Spleen (tissue), 11 donors: Measurements from ENCODE around the gene NR1I3. TPM values are rescaled to one million over a fixed set of nuclear protein-coding genes. Genes with fewer than 3 reads are reported as not detected.
A peak's percentile ranks its signal among the peaks of the same experiment; 100 is the strongest.

Experiments
- DNase-seq: peaks from one replicate; pipeline ENCODE4 v3.0.0-alpha.2; 2020
- H3K27ac ChIP-seq, 8 donors: fragments of 200-600 bp; sonication (generic) in 7 of 8; 1 replicate in 4 of 8; 2 replicates in 4 of 8; pipeline versions ENCODE4 v1.5.0 to v1.8.0; 2016 to 2021; ENCODE audit warnings: inconsistent platforms in 4 of 8, mild to moderate bottlenecking in 4 of 8, moderate library complexity in 1 of 8
- H3K27me3 ChIP-seq, 7 donors: fragments of 200-600 bp; sonication (generic) in 6 of 7; replicated peaks in 1 of 7; 1 replicate in 4 of 7; 2 replicates in 3 of 7; pipeline versions ENCODE4 v1.5.0 to v1.8.0; 2016 to 2021; ENCODE audit warnings: inconsistent platforms in 3 of 7, mild to moderate bottlenecking in 1 of 7
- H3K36me3 ChIP-seq, 6 donors: fragments of 200-600 bp; sonication (generic) in 5 of 6; 1 replicate in 4 of 6; 2 replicates in 2 of 6; pipeline versions ENCODE4 v1.5.0 to v1.8.0; 2016 to 2021; ENCODE audit warnings: inconsistent platforms in 2 of 6
- H3K4me1 ChIP-seq, 6 donors: fragments of 200-600 bp; sonication (generic) in 5 of 6; 1 replicate in 3 of 6; 2 replicates in 3 of 6; pipeline versions ENCODE4 v1.5.0 to v1.8.0; 2016 to 2021; ENCODE audit warnings: inconsistent platforms in 3 of 6
- H3K4me3 ChIP-seq, 8 donors: fragments of 200-600 bp; sonication (generic) in 7 of 8; 1 replicate in 4 of 8; 2 replicates in 4 of 8; pipeline versions ENCODE4 v1.5.0 to v1.8.0; 2016 to 2021; ENCODE audit warnings: inconsistent platforms in 4 of 8, mild to moderate bottlenecking in 4 of 8, moderate library complexity in 2 of 8
- H3K9me3 ChIP-seq, 8 donors: fragments of 200-600 bp; sonication (generic) in 7 of 8; 1 replicate in 4 of 8; 2 replicates in 4 of 8; pipeline versions ENCODE4 v1.5.0 to v1.8.0; 2016 to 2021; ENCODE audit warnings: inconsistent platforms in 4 of 8
- CTCF ChIP-seq, 11 experiments: fragments of 200-600 bp in 7 of 11; fragments of 450-650 bp in 4 of 11; sonication (generic) in 4 of 11; IDR thresholded peaks in 8 of 11; conservative IDR thresholded peaks in 3 of 11; 1 replicate in 7 of 11; 2 replicates in 4 of 11; pipeline versions ENCODE4 v1.4.0 to v1.8.0; 2016 to 2021; ENCODE audit warnings: antibody characterized with exemption in 11 of 11, inconsistent platforms in 4 of 11, mild to moderate bottlenecking in 1 of 11
- POLR2A ChIP-seq, 3 donors: fragments of 450-650 bp; IDR thresholded peaks; one replicate each; pipeline ENCODE4 v1.5.1; 2017; ENCODE audit warnings: antibody characterized with exemption in 3 of 3, mild to moderate bottlenecking in 1 of 3
- POLR2AphosphoS5 ChIP-seq, 3 donors: sonication (generic); formaldehyde crosslinking; IDR thresholded peaks; one replicate each; pipeline ENCODE4 v1.5.1; 2017; ENCODE audit warnings: antibody characterized with exemption in 3 of 3
- WGBS, 5 donors: extraction: QIAGEN DNeasy Blood & Tissue Kit in 3 of 5; methylation state at CpG; one replicate each; pipeline versions ENCODE4 v1.1.5 to v1.1.7; 2013 to 2018; 5-methylcytosine and 5-hydroxymethylcytosine counted together
- intact Hi-C: fragments of 100-400 bp; cut with DNase I; formaldehyde crosslinking; loops from one replicate; pipeline ENCODE4 v1.15.0; 2023; ENCODE audit warnings: low total_unique reads
- polyA plus RNA-seq, 3 donors: library from polyadenylated mRNA; stranded (reverse); fragments of 200-250 nt; gene quantifications; one replicate each; pipeline ENCODE4 v1.2.1, GENCODE V29; 2013
- total RNA-seq, 7 donors: library from RNA; depleted of rRNA in 3 of 7; stranded (reverse); fragments of >200 nt in 3 of 7; fragmentation: NEBNext Ultra II Directional in 4 of 7; extraction: Animal tissue kit (Norgen Biotek cat#: 25700) in 4 of 7; gene quantifications; one replicate each; pipeline versions ENCODE4 v1.1.0 to v1.2.1, GENCODE V29; 2016 to 2021
- donor health status: healthy with polysubstance abuse.
- donor health status: DM: no; HTN: no; CAD: no; lungs with moderate emphysema.
- donor health status: DM: no; HTN: no; CAD: no.
- donor health status: Bipolar disorder and iron deficiency.
- donor health status: healthy.
- donor health status: DM: no; HTN: no; CAD: no.
- donor health status: DM: yes; HTN: yes; CAD: no.

The NR1I3 gene
- total and polyA plus RNA-seq, 10 donors = 0.06 to 0.11 TPM; not detected in 8

GRCh38 chr1:161217831-161218230 lies 20.2 kb downstream of the NR1I3 start:
- H3K4me3 ChIP-seq = peak overlapping the region in 7 of 8 donors; percentile 13 to 68 (median 39)
- peak; percentile 63 for DNase-seq
- peaks cover 0 to 11% (median 0%) of the 10 kb centered on the region in 7 donors for H3K27me3 ChIP-seq
- peaks cover 0 to 50% (median 23%) of the 10 kb centered on the region in 6 donors for H3K36me3 ChIP-seq
- H3K9me3 ChIP-seq = no peaks in the 10 kb centered on the region
- intact Hi-C loops = no loop called here
- H3K4me1 ChIP-seq = peaks cover 0 to 65% (median 24%) of the 10 kb centered on the region in 6 donors
- 48 to 65% (median 56%) methylated on average over 6 of the region's 6 CpGs for WGBS, 5 donors
- H3K27ac ChIP-seq = peak overlapping the region in 7 of 8 donors; percentile 87 to 95 (median 91)
- TF ChIP-seq POLR2AphosphoS5 (IDR thresholded peaks at IDR 0.05) = no peak
- no peak for TF ChIP-seq POLR2A (IDR thresholded peaks at IDR 0.05)
- no peak for TF ChIP-seq CTCF (IDR thresholded peaks at IDR 0.05 in 8 of 11, conservative IDR thresholded peaks at IDR 0.05 in 3 of 11)

GRCh38 chr1:161216945-161217712 lies 20.9 kb downstream of the NR1I3 start:
- Histone ChIP-seq H3K4me3 (peak overlapping the region in 7 of 8 donors; percentile 15 to 68 (median 39)), H3K9me3 (no peaks in the 10 kb centered on the region), H3K36me3 (peaks cover 1 to 57% (median 30%) of the 10 kb centered on the region in 6 donors), H3K27me3 (peaks cover 0 to 11% (median 0%) of the 10 kb centered on the region in 7 donors), H3K4me1 (peaks cover 0 to 65% (median 24%) of the 10 kb centered on the region in 6 donors), H3K27ac (peak overlapping the region; percentile 36 to 95 (median 90))
- TF ChIP-seq POLR2AphosphoS5 (IDR thresholded peaks at IDR 0.05) (peak in 1 of 3 donors; percentile 84), POLR2A (IDR thresholded peaks at IDR 0.05) (no peak)
- DNase-seq = peak; percentile 9
- 23 to 60% (median 34%) methylated on average over 7 of the region's 7 CpGs for WGBS, 5 donors
- intact Hi-C loops = no loop called here

GRCh38 chr1:161215076-161215475 lies 22.9 kb downstream of the NR1I3 start, which contains the start of gene FCER1G:
Gene FCER1G, plus strand, starts transcription at chr1:161215295. Its CDS starts 27 bp downstream, at chr1:161215322.
- TF ChIP-seq CTCF (IDR thresholded peaks at IDR 0.05 in 8 of 11, conservative IDR thresholded peaks at IDR 0.05 in 3 of 11) (no peak), POLR2AphosphoS5 (IDR thresholded peaks at IDR 0.05) (peak; percentile 79 to 90 (median 80)), POLR2A (IDR thresholded peaks at IDR 0.05) (peak in 1 of 3 donors; percentile 49)
- H3K9me3 ChIP-seq = no peaks in the 10 kb centered on the region

GRCh38 chr1:161214369-161214768 lies 23.6 kb downstream of the NR1I3 start:
- H3K27me3 ChIP-seq = no peaks in the 10 kb centered on the region
- TF ChIP-seq CTCF (IDR thresholded peaks at IDR 0.05 in 8 of 11, conservative IDR thresholded peaks at IDR 0.05 in 3 of 11) = no peak
- TF ChIP-seq POLR2AphosphoS5 (IDR thresholded peaks at IDR 0.05) = peak in 1 of 3 donors; percentile 55
- no peak for TF ChIP-seq POLR2A (IDR thresholded peaks at IDR 0.05)
- intact Hi-C loops = no loop called here
- no peak for DNase-seq
- peaks cover 16 to 75% (median 57%) of the 10 kb centered on the region in 6 donors for H3K36me3 ChIP-seq
- no peaks in the 10 kb centered on the region for H3K9me3 ChIP-seq
- peaks cover 6 to 73% (median 32%) of the 10 kb centered on the region in 6 donors for H3K4me1 ChIP-seq
- 72 to 92% (median 76%) methylated on average over 9 of the region's 9 CpGs for WGBS, 5 donors
- H3K4me3 ChIP-seq = peak overlapping the region in 6 of 8 donors; percentile 4 to 68 (median 44)
- peak overlapping the region in 7 of 8 donors; percentile 78 to 95 (median 91) for H3K27ac ChIP-seq

More at GRCh38 chr1:161215076-161215475, 22.9 kb downstream of the NR1I3 start, which contains the start of gene FCER1G:
- WGBS, 5 donors = 22 to 55% (median 27%) methylated on average over 10 of the region's 10 CpGs
- Histone ChIP-seq H3K4me3 (peak within 1 kb of the TSS; percentile 12 to 68 (median 36)), H3K4me1 (peaks cover 0 to 72% (median 25%) of the 10 kb centered on the region in 6 donors), H3K27me3 (no peaks in the 10 kb centered on the region), H3K36me3 (peaks cover 13 to 72% (median 50%) of the 10 kb centered on the region in 6 donors), H3K27ac (peak within 1 kb of the TSS in 7 of 8 donors; percentile 78 to 95 (median 91))
- intact Hi-C loops = no loop called here
- DNase-seq = peak; percentile 91
